HEK293 (cell line): ENCODE data around the gene GPR148.

Experiments used
- ZNF544 ChIP-seq: fragments of 450-650 bp; formaldehyde crosslinking; IDR thresholded peaks from 2 replicates; pipeline ENCODE4 v1.5.0; 2017; ENCODE audit warnings: missing biosample characterization, missing genetic modification characterization
- ZNF830 ChIP-seq: fragments of 450-650 bp; IDR thresholded peaks from 2 replicates; pipeline ENCODE4 v1.5.0; 2018; ENCODE audit warnings: missing biosample characterization, missing genetic modification characterization, low read depth, mild to moderate bottlenecking, moderate library complexity
- TF ChIP-seq, protein P1 (sequence below): fragments of 450-650 bp; formaldehyde crosslinking; IDR thresholded peaks from 2 replicates; pipeline ENCODE4 v1.5.1; 2016; ENCODE audit warnings: missing biosample characterization, missing genetic modification characterization
- TF ChIP-seq, protein P2 (sequence below): fragments of 450-650 bp; formaldehyde crosslinking; IDR thresholded peaks from 2 replicates; pipeline ENCODE4 v1.5.1; 2016; ENCODE audit warnings: missing biosample characterization, missing genetic modification characterization

DNA sequence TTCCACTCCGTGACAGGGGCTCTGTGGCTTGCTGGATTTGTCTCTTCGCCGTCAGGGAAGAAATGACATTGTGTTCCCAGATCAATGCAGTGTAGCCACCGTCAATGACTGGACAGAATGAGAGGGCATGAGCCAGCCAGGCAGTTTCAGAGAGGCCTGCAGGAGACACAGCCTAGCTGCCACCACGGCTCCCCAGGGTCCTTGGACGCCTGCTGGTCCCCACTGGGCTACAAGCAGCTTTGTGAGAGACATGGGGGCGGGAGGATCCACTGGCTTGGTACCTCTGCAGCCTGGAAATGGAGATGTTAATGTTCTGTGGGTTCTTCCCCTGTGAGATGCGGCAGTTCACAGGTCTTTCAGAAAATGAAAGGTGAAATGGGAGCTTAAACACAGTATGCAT lies 14.4 kb downstream of the GPR148 start:
- TF ChIP-seq, protein P1, sequence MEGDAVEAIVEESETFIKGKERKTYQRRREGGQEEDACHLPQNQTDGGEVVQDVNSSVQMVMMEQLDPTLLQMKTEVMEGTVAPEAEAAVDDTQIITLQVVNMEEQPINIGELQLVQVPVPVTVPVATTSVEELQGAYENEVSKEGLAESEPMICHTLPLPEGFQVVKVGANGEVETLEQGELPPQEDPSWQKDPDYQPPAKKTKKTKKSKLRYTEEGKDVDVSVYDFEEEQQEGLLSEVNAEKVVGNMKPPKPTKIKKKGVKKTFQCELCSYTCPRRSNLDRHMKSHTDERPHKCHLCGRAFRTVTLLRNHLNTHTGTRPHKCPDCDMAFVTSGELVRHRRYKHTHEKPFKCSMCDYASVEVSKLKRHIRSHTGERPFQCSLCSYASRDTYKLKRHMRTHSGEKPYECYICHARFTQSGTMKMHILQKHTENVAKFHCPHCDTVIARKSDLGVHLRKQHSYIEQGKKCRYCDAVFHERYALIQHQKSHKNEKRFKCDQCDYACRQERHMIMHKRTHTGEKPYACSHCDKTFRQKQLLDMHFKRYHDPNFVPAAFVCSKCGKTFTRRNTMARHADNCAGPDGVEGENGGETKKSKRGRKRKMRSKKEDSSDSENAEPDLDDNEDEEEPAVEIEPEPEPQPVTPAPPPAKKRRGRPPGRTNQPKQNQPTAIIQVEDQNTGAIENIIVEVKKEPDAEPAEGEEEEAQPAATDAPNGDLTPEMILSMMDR (tag by site-specific recombination): no peak
- TF ChIP-seq ZNF544 (tag by site-specific recombination) (no peak), ZNF830 (tag by site-specific recombination) (no peak)
- TF ChIP-seq, protein P2, sequence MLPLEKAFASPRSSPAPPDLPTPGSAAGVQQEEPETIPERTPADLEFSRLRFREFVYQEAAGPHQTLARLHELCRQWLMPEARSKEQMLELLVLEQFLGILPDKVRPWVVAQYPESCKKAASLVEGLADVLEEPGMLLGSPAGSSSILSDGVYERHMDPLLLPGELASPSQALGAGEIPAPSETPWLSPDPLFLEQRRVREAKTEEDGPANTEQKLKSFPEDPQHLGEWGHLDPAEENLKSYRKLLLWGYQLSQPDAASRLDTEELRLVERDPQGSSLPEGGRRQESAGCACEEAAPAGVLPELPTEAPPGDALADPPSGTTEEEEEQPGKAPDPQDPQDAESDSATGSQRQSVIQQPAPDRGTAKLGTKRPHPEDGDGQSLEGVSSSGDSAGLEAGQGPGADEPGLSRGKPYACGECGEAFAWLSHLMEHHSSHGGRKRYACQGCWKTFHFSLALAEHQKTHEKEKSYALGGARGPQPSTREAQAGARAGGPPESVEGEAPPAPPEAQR (tag by site-specific recombination): no peak
